Muscle layer of colon (tissue), 2 donors: ENCODE measurements around the gene ISLR2.

Experiments used
- H3K27ac ChIP-seq: one replicate; pipeline ENCODE4 v1.7.0; 2013; ENCODE audit warnings: low read depth, mild to moderate bottlenecking, low read length, moderate library complexity
- H3K27me3 ChIP-seq, 2 donors: one replicate each; pipeline ENCODE4 v1.7.0; 2013; ENCODE audit warnings: low read length in 2 of 2, mild to moderate bottlenecking in 2 of 2; ENCODE audit not compliant: insufficient read depth in 2 of 2, control insufficient read depth in 1 of 2
- H3K36me3 ChIP-seq: one replicate; pipeline ENCODE4 v1.7.0; 2013; ENCODE audit warnings: mild to moderate bottlenecking, low read length; ENCODE audit not compliant: insufficient read depth
- H3K4me1 ChIP-seq: one replicate; pipeline ENCODE4 v1.7.0; 2013; ENCODE audit warnings: mild to moderate bottlenecking, low read length; ENCODE audit not compliant: insufficient read depth
- H3K4me3 ChIP-seq, 2 donors: one replicate each; pipeline ENCODE4 v1.7.0; 2013; ENCODE audit warnings: low read length in 2 of 2, low read depth in 1 of 2, mild to moderate bottlenecking in 1 of 2, moderate library complexity in 1 of 2
- H3K9ac ChIP-seq: one replicate; pipeline ENCODE4 v1.7.0; 2013; ENCODE audit warnings: low read length
- H3K9me3 ChIP-seq: one replicate; pipeline ENCODE4 v1.7.0; 2013; ENCODE audit warnings: mild to moderate bottlenecking, low read length
- donor health status: abdominal sarcoma.
- donor health status: Adenocarcinoma of cecum.

Gene ISLR2

DNA sequence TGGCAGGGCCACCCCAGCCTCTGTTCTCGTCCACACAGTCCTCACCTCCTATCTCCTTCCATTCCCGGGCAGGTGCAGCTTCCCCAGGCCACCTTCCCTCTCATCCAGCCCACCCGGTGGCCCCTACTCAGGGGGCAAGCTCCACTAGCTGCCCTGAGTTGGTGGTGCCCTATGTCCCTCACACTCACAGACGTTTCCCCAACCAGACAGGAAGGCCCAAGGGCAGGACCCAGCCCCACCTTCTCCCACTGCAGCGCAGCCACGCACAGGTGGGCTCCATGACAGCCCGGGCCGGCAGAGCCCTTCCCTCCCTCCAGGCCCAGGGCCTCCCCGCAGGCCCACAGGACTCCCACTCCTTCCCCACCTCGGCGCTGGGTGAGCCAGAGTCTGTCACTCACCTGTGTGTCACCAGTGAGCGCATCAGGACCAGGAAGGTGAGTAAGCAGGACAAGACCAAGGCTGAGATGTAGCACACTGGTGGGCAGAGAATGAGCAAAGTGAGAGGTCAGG lies 54.3 kb downstream of the ISLR2 start:
- H3K27me3 ChIP-seq = no peaks in the 10 kb centered on the region
- peaks cover 11% of the 10 kb centered on the region for H3K4me1 ChIP-seq
- no peaks in the 10 kb centered on the region for H3K36me3 ChIP-seq
- H3K27ac ChIP-seq = no peak overlapping the region
- H3K9me3 ChIP-seq = no peaks in the 10 kb centered on the region
- no peak overlapping the region for H3K4me3 ChIP-seq
- no peak overlapping the region for H3K9ac ChIP-seq

DNA sequence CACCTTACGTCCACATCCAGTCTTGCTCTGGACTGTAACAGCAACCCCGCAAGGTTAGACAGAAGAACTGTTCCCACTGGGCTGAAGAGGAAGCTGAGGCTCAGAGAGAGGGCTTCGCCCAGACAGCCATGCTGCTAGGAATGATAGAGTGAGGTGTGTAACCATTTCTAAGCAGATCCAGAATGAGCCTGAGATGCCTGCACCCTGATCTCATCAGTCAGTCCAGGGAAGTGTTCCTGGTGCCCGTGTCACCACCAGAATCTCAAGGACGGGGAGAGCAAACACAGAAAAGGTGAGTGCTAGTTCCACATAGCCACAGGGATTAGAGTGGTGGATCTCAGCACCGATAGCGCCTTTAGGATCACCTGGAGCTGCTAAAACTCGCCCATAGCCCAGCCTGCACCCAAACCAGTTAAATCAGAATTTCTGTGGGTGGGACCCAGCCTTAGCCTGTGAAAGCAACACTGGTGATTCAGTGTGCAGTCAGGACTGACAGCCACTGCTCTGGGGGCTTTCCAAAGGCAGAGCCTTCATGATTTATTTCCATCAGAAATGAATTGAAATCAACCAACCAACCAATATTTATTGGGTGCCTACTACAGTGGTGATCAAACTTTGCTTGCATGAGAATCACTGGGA lies 55.4 kb downstream of the ISLR2 start:
- no peaks in the 10 kb centered on the region for H3K36me3 ChIP-seq
- H3K27me3 ChIP-seq = no peaks in the 10 kb centered on the region
- no peak overlapping the region for H3K9ac ChIP-seq
- no peak overlapping the region for H3K4me3 ChIP-seq
- H3K4me1 ChIP-seq = no peaks in the 10 kb centered on the region
- no peaks in the 10 kb centered on the region for H3K9me3 ChIP-seq
- H3K27ac ChIP-seq = no peak overlapping the region
